ENCODE data around the gene MASP1. TPM values are rescaled to one million over a fixed set of nuclear protein-coding genes. Genes with fewer than 3 reads are reported as not detected.

MASP1 gene
- total RNA-seq, 1 donor from 2014 or later, result 2.6 TPM

DNA sequence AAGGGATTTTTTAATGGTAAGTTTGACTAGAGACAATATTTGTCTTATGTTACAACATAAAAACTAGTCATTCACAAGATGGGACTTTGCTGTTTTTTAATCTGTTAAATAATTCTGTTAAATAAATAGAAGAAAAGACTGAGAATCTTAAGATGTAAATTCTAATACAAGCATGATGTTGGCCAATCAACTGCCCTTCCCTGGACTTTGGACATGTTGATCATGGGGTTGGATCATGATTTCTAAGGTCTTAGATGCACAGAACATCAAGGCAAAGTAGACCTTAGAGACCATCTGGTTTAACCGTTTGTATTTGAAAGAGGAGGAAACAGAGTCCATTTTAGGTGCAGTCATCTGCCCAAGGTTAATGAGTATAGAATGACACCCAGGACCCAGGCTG is 10.9 kb downstream of the MASP1 start:
- Histone ChIP-seq H3K9me3 (no peaks in the 10 kb centered on the region), H3K4me1 (no peaks in the 10 kb centered on the region), H3K36me3 (no peaks in the 10 kb centered on the region), H3K4me3 (no peak overlapping the region), H3K27me3 (no peaks in the 10 kb centered on the region), H3K27ac (no peak overlapping the region)
- no peak for DNase-seq (ENCODE audit: low spot score in 2 of 2)
- intact Hi-C loops (cut with DNase I), result no loop called here
- TF ChIP-seq, protein P1, sequence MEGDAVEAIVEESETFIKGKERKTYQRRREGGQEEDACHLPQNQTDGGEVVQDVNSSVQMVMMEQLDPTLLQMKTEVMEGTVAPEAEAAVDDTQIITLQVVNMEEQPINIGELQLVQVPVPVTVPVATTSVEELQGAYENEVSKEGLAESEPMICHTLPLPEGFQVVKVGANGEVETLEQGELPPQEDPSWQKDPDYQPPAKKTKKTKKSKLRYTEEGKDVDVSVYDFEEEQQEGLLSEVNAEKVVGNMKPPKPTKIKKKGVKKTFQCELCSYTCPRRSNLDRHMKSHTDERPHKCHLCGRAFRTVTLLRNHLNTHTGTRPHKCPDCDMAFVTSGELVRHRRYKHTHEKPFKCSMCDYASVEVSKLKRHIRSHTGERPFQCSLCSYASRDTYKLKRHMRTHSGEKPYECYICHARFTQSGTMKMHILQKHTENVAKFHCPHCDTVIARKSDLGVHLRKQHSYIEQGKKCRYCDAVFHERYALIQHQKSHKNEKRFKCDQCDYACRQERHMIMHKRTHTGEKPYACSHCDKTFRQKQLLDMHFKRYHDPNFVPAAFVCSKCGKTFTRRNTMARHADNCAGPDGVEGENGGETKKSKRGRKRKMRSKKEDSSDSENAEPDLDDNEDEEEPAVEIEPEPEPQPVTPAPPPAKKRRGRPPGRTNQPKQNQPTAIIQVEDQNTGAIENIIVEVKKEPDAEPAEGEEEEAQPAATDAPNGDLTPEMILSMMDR (IDR thresholded peaks at IDR 0.05), result no peak

DNA sequence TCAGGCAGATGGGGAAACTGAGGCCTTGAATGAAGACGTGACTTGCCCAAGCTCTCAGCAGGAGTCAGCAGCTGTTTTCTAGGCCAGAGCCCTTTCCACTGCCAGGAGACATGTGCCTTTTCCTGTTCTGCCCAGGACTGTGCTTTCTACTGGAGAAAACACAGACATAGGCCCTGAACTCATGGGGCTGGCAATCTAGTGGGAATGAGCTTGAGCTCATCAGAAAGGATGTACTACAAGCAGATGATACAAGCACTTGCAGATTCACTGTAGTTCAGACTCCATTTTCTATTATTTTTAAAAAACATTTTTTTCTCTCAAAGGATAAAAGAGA is 14.4 kb downstream of the MASP1 start:
- Histone ChIP-seq H3K36me3 (no peaks in the 10 kb centered on the region), H3K27ac (no peak overlapping the region), H3K4me3 (no peak overlapping the region), H3K4me1 (no peaks in the 10 kb centered on the region), H3K27me3 (no peaks in the 10 kb centered on the region), H3K9me3 (no peaks in the 10 kb centered on the region)
- no peak for DNase-seq (ENCODE audit: low spot score in 2 of 2)
- TF ChIP-seq, protein P1 (IDR thresholded peaks at IDR 0.05), result no peak
- intact Hi-C loops (cut with DNase I), result no loop called here

DNA sequence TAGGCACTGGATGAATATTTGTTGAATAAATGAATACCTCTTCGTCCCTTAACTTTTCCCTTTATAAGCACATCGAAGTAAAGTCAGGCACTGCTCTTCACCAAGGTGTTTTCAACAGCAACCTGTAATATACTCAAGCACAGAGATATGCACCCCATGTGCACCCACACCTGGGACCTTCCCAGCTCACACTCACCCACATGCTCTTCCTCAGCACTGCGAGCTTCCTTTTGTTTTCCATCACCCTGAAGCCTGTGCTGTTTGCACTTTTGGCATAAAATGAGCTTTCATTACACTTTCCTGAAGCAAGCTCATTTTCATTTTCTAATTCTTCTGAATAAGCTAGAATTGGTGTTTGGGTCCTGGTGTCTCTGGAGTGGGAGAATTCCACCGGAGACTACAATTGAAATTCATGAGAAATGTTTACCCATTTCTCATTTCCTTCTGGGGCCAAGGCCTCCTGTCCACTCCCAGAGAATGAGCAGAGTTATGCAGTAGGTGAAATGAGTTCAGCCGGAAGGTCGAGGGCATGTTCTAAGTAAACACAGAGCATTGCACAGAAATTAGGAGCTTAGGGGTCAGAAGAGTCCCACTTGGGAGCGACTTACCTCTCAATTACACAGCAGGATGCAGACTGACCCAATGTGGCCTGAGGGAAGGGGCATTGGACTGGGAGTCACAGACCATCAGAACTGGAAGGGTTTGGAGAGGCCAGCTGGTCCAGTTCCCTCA is 15.0 kb downstream of the MASP1 start:
- Histone ChIP-seq H3K36me3 (no peaks in the 10 kb centered on the region), H3K4me1 (no peaks in the 10 kb centered on the region), H3K9me3 (no peaks in the 10 kb centered on the region), H3K27me3 (no peaks in the 10 kb centered on the region), H3K27ac (no peak overlapping the region), H3K4me3 (no peak overlapping the region)
- DNase-seq (ENCODE audit: low spot score in 2 of 2), result no peak
- intact Hi-C loops (cut with DNase I), result no loop called here
- TF ChIP-seq, protein P1 (IDR thresholded peaks at IDR 0.05), result no peak

GRCh38 chr3:187274977-187275338 is 16.6 kb downstream of the MASP1 start:
- no peak for DNase-seq (ENCODE audit: low spot score in 2 of 2)
- Histone ChIP-seq H3K36me3 (no peaks in the 10 kb centered on the region), H3K4me3 (no peak overlapping the region), H3K9me3 (no peaks in the 10 kb centered on the region), H3K4me1 (no peaks in the 10 kb centered on the region), H3K27ac (no peak overlapping the region), H3K27me3 (no peaks in the 10 kb centered on the region)
- TF ChIP-seq, protein P1 (IDR thresholded peaks at IDR 0.05), result no peak
- intact Hi-C loops (cut with DNase I), result no loop called here

DNA sequence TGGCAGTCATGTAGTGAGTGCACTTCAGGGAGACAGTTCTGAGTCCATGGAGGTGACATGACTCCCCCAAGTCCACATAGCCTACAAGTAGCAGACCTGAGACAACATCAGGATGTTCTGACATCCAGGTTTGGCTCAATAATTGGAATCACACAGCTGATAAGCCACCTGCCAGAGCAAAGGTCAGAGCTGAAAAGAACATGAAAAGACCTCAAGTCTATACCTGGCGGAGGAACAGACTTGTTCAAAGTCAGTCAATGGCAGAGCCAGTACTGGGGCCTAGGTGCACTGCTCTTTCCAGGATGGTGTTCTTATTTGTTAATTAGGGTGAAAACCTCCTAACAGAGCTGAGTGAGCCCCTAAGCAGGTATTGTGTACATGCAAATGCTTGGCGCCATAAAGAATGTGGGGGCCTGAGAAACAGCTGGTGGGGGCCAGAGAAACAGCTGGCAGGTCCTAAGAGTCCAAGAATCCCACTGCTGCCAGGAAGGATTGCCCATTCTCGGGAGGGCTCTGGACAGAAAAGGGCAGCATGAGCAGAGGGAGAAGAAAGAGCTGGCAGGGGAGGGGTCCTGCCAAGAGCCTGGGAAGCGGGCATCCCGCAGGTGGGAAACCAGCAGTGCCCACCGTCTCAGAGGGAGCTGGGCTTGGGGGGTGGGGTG is 17.1 kb downstream of the MASP1 start:
- intact Hi-C loops (cut with DNase I), result no loop called here
- Histone ChIP-seq H3K27me3 (no peaks in the 10 kb centered on the region), H3K4me1 (no peaks in the 10 kb centered on the region), H3K9me3 (peaks cover 0 to 4% of the 10 kb centered on the region in 2 donors), H3K4me3 (no peak overlapping the region), H3K27ac (no peak overlapping the region), H3K36me3 (no peaks in the 10 kb centered on the region)
- no peak for DNase-seq (ENCODE audit: low spot score in 2 of 2)
- TF ChIP-seq, protein P1 (IDR thresholded peaks at IDR 0.05), result no peak
